Thymus (tissue), 11 donors: ENCODE measurements around the gene CD53. TPM values are rescaled to one million over a fixed set of nuclear protein-coding genes. Genes with fewer than 3 reads are reported as not detected.
A peak's percentile ranks its signal among the peaks of the same experiment; 100 is the strongest.

ENCODE experiments used
- DNase-seq, 9 donors: peaks; one replicate each; pipeline ENCODE4 v3.0.0-alpha.2; 2013; ENCODE audit warnings: low spot score in 9 of 9, low read depth in 6 of 9, missing footprints in 1 of 9
- H3K27ac ChIP-seq, 2 donors: one replicate each; pipeline ENCODE4 v1.5.1; 2013; ENCODE audit warnings: control low read depth in 1 of 2, low read depth in 1 of 2, low read length in 1 of 2, mild to moderate bottlenecking in 1 of 2, moderate library complexity in 1 of 2
- H3K27me3 ChIP-seq, 2 donors: one replicate each; pipeline ENCODE4 v1.5.1; 2013; ENCODE audit warnings: low read length in 1 of 2; ENCODE audit not compliant: control insufficient read depth in 2 of 2, insufficient read depth in 1 of 2
- H3K36me3 ChIP-seq, 2 donors: one replicate each; pipeline ENCODE4 v1.5.1; 2013; ENCODE audit warnings: low read length in 1 of 2, mild to moderate bottlenecking in 1 of 2, moderate library complexity in 1 of 2; ENCODE audit not compliant: control insufficient read depth in 2 of 2, insufficient read depth in 2 of 2
- H3K4me1 ChIP-seq, 2 donors: one replicate each; pipeline ENCODE4 v1.5.1; 2013; ENCODE audit warnings: low read length in 2 of 2; ENCODE audit not compliant: control insufficient read depth in 2 of 2, insufficient read depth in 2 of 2
- H3K4me3 ChIP-seq, 2 donors: one replicate each; pipeline ENCODE4 v1.5.1; 2013; ENCODE audit warnings: low read length in 2 of 2, control low read depth in 1 of 2, mild to moderate bottlenecking in 1 of 2
- H3K9me3 ChIP-seq, 2 donors: one replicate each; pipeline ENCODE4 v1.5.1; 2013; ENCODE audit warnings: low read length in 1 of 2, mild to moderate bottlenecking in 1 of 2; ENCODE audit not compliant: control insufficient read depth in 2 of 2, insufficient read depth in 1 of 2
- WGBS: extraction: QIAGEN DNeasy Blood & Tissue Kit; methylation state at CpG from one replicate; pipeline ENCODE4 v1.1.7; 2013; 5-methylcytosine and 5-hydroxymethylcytosine counted together
- polyA plus RNA-seq: library from polyadenylated mRNA; stranded (reverse); fragments of 200-250 nt; gene quantifications from one replicate; pipeline ENCODE4 v1.2.3, GENCODE V29; 2013
- total RNA-seq: library from RNA; stranded (reverse); fragments of 120-200 nt; gene quantifications from one replicate; pipeline ENCODE4 v1.2.4, GENCODE V29; 2013
- donor health status: healthy.

CD53 gene
- total and polyA plus RNA-seq, 2 donors = 166 to 262 TPM

DNA sequence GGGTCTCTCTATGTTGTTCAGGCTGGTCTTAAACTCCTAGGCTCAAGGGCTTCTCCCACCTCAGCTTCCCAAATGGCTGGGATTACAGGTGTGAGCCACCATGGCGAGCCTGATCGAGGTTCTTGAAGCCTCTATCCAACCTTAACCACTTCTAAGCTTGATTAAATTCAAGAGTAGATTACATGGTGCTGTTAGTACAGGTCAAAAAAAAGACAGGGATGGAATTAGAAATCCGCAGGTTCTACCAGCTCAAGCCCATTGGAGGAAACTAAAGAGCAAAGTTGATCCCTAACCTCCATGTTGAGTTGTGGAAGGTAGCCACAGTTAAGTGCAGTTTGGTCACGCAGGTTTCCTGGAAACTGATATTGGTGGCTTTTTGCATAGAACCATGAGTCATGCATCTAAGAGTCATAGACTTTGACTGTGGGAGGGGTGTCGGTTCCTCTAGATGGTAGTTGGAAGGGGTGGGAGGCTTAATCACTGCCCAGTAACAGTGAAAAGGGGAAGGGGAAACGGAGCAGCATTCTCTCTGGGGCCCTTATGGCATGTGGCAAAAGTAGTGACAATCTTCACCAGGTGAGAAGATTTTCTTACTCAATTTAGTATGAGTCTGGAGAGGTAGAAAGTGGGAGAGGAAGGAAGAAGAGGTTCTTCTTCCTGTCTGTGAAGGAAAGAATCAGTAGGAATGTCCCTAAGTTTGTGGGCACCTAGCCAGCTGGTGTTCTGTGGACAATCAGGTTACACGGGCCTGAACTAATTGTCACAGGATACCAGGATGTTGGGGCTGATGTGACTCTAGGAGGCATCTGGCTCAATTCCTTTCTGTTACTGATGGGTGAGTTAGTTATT, 7.0 kb downstream of the CD53 start:
- DNase-seq = peak in 1 of 9 donors; percentile 37
- Histone ChIP-seq H3K27me3 (no peaks in the 10 kb centered on the region), H3K9me3 (no peaks in the 10 kb centered on the region), H3K27ac (no peak overlapping the region), H3K36me3 (peaks cover 5% of the 10 kb centered on the region in 2 donors), H3K4me1 (peaks cover 13% of the 10 kb centered on the region in 2 donors), H3K4me3 (no peak overlapping the region)
- 61% methylated on average over 7 of the region's 7 CpGs for WGBS

DNA sequence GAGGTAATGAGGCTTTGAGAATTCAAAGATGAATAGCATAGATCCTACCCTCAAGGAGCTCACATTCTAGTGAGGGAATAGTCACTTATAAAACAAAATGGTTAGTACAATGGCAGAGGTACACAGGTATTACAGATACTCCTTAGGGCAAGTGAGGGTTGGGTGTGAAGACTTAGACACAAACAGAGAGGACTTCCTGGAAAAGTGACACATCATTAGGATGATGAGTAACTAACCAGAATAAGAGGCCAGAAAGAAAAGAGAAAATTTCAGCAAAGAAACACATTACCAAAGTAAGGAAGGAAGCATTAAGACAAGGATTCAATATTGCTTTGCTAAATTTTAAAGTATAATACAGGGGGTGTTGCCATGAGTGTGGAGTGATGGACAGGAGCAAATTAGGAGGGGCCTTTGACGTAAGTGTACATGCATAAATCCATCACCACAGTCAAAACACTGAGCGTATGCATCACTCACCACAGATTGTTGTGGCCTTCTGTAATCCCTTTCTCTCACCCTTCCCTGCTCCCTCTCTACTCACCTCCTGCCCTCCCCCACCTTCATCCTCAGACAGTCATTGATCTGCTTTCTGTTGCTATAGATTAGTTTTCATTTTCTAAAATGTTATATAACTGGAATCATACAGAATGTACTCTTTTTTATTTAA, 7.9 kb downstream of the CD53 start:
- H3K36me3 ChIP-seq = peaks cover 5% of the 10 kb centered on the region in 2 donors
- no peaks in the 10 kb centered on the region for H3K27me3 ChIP-seq
- no peaks in the 10 kb centered on the region for H3K9me3 ChIP-seq
- H3K4me1 ChIP-seq = peaks cover 9 to 13% of the 10 kb centered on the region in 2 donors
- 80% methylated on average over 2 of the region's 2 CpGs for WGBS
- DNase-seq = no peak
- H3K4me3 ChIP-seq = no peak overlapping the region
- H3K27ac ChIP-seq = no peak overlapping the region

DNA sequence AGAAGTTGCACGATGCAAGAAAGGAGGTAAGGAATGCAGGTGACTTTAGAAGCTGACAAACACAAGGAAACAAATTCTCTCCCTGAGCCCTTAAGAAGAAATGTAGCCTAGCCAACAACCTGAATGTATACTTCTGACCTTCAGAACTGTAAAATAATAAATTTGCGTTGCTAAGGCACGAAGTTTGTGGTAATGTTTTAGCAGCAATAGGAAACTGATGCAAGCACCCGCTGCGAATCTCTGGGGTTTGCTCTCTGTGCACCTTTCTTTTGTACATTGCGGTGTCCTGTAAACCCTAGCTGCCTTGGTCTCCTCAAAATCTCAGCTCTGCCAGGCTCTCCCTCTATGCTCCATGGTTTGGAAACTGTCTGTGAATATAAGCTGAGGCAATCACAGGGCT, 15.1 kb downstream of the CD53 start:
- Histone ChIP-seq H3K4me3 (no peak overlapping the region), H3K9me3 (no peaks in the 10 kb centered on the region), H3K36me3 (peaks cover 11 to 17% of the 10 kb centered on the region in 2 donors), H3K4me1 (peaks cover 8 to 9% of the 10 kb centered on the region in 2 donors), H3K27me3 (no peaks in the 10 kb centered on the region), H3K27ac (no peak overlapping the region)
- no peak for DNase-seq
- WGBS = 91% methylated on average over 6 of the region's 6 CpGs

DNA sequence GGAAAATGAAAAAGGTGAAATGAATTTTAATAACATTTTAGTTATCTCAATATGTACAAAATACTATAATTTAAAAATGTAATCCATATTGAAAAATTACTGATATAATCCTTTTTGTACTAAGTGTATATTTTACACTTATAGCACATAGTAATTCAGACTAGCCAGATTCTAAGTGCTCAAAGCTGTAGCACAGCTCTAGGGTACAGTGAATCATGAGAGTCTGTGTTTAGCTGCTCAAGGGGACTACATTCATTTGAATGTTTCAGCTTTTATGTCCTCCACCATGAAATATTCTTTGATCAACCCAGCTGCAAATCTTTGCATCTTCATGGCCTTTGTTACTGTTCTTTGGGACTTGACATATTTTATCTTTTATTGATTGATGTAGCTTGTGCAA, 15.7 kb downstream of the CD53 start:
- peak in 1 of 9 donors; percentile 49 for DNase-seq
- Histone ChIP-seq H3K4me3 (no peak overlapping the region), H3K4me1 (peaks cover 8 to 9% of the 10 kb centered on the region in 2 donors), H3K36me3 (peaks cover 11 to 17% of the 10 kb centered on the region in 2 donors), H3K27ac (no peak overlapping the region), H3K9me3 (no peaks in the 10 kb centered on the region), H3K27me3 (no peaks in the 10 kb centered on the region)

DNA sequence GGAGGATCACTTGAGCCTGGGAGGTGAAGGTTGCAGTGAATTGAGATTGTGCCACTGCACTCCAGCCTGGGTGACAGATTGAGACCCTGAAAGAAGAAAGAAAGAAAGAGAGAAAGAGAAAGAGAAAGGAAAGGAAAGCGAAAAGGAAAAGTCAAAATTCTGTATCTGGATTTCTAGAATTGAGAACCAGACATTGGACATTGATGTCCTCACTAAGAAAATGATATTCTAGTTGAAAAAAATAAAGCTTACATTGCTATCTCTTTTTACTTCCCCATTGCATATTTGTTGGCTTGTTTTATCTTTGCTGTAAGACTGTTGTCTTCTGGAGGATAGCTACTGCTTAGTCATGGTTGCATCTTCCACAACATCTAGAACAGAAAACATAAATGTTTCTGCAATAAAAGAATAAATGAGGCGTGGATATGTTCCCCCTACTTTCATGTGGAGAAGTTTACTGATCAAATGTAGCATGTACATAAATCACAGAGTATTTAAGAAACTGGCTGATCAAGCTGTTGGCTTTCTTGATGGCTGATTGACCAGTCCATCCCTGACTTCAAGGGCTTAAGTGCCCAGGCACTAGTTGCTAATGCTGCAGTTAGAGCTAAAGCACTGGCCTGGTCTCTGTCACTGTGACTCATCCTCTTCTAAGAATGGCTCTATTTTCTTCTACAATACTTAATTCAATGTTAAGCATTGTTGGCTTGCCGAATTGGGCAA, 17.7 kb downstream of the CD53 start:
- 93% methylated on average over 3 of the region's 3 CpGs for WGBS
- Histone ChIP-seq H3K36me3 (peaks cover 17 to 27% of the 10 kb centered on the region in 2 donors), H3K27me3 (no peaks in the 10 kb centered on the region), H3K27ac (no peak overlapping the region), H3K9me3 (no peaks in the 10 kb centered on the region), H3K4me1 (peaks cover 15 to 22% of the 10 kb centered on the region in 2 donors), H3K4me3 (no peak overlapping the region)
- no peak for DNase-seq

DNA sequence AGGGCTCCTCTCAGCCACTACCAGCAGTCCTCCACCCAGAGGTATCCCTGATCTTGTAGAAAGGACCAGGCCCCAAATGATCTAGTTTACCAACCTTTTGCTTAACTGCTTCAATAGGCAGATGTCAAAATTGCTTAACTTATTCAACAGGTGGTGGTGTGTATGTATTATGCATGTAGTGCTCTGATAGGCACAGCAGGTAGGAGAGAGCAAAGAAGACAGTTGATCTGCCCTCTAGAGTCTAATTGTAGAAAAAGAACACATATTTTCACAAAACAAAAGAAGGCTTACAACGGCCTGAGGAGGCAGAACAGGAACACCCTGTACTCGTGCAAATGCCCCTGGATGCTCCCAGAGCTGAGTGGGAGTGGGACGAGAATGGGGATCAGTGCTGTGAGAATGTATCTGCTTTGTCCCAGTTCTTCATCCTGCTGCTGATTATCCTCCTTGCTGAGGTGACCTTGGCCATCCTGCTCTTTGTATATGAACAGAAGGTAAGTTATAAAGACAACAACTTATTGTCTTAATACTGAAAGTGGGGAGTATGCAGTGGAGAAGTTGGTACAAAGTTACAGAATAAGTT, 21.1 kb downstream of the CD53 start:
- Histone ChIP-seq H3K4me1 (peaks cover 18 to 36% of the 10 kb centered on the region in 2 donors), H3K27ac (no peak overlapping the region), H3K27me3 (no peaks in the 10 kb centered on the region), H3K36me3 (peaks cover 21 to 45% of the 10 kb centered on the region in 2 donors), H3K4me3 (no peak overlapping the region), H3K9me3 (no peaks in the 10 kb centered on the region)
- 52% methylated on average over 3 of the region's 3 CpGs for WGBS
- peak in 1 of 9 donors; percentile 39 for DNase-seq

DNA sequence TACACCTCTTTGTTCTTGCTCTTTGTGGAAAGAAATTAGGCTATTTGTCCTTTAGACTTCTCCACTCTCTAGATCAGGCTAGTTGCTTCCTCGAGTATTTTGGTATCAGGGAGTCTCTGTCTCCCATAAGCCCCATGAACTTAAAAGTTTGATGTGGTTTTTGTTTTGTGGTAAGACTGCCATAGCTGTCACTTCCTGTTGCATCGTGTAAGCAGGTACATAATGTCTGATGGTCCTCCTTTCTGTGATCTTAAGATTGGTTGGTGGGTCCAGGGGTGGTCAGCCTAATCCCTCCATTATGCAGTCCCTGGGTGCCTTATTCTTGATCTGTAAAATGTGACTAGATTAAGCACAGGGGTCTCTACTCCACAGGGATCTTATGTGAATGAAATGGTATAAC, 23.1 kb downstream of the CD53 start:
- Histone ChIP-seq H3K4me1 (peaks cover 18 to 36% of the 10 kb centered on the region in 2 donors), H3K9me3 (no peaks in the 10 kb centered on the region), H3K36me3 (peaks cover 32 to 57% of the 10 kb centered on the region in 2 donors), H3K27ac (no peak overlapping the region), H3K4me3 (no peak overlapping the region), H3K27me3 (no peaks in the 10 kb centered on the region)
- DNase-seq = peak in 1 of 9 donors; percentile 72
- 1% methylated on average over 2 of the region's 2 CpGs for WGBS

DNA sequence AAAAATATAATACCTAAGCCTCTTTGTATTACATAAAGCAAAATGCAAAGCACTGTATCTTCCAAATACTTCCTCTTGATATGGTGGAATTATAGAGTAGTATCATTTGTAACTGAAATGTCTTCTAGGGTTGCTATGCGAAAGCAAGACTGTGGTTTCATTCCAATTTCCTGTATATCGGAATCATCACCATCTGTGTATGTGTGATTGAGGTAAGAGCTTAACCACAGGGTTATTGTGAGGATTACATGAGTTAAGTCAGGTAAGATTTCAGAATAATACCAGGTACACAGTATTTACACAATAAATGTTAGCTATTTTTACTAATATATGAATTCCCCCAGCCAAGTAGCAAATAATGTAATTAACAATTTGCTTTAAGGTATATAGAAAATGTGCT, 24.7 kb downstream of the CD53 start:
- Histone ChIP-seq H3K4me1 (peaks cover 18 to 36% of the 10 kb centered on the region in 2 donors), H3K4me3 (no peak overlapping the region), H3K36me3 (peaks cover 25 to 44% of the 10 kb centered on the region in 2 donors), H3K9me3 (no peaks in the 10 kb centered on the region), H3K27me3 (no peaks in the 10 kb centered on the region), H3K27ac (no peak overlapping the region)
- peak in 1 of 9 donors; percentile 51 for DNase-seq
- WGBS = 16% methylated on average over 2 of the region's 2 CpGs
